Activated T-cell treated with anti-CD3 and anti-CD28 coated beads, Interleukin-2, amount 50 U/mL, for 24 hours (primary cell): Measurements from ENCODE around the gene MYL10.

Experiments
- DNase-seq: peaks from one replicate; pipeline ENCODE4 v3.0.0-alpha.2; 2020
- H3K27ac Mint-ChIP-seq: 2 replicates; pipeline ENCODE4 v1.8.0; 2020; ENCODE audit warnings: mild to moderate bottlenecking, mixed read lengths
- H3K27me3 Mint-ChIP-seq: 2 replicates; pipeline ENCODE4 v1.8.0; 2020; ENCODE audit warnings: mixed read lengths
- H3K36me3 Mint-ChIP-seq: 2 replicates; pipeline ENCODE4 v1.8.0; 2020; ENCODE audit warnings: low read depth, mixed read lengths
- H3K4me1 Mint-ChIP-seq: 2 replicates; pipeline ENCODE4 v1.8.0; 2020; ENCODE audit warnings: low read depth, mixed read lengths
- H3K4me3 Mint-ChIP-seq: 2 replicates; pipeline ENCODE4 v1.8.0; 2020; ENCODE audit warnings: mild to moderate bottlenecking, moderate library complexity, mixed read lengths
- H3K9me3 Mint-ChIP-seq: 2 replicates; pipeline ENCODE4 v1.8.0; 2020; ENCODE audit warnings: mixed read lengths

Gene MYL10

DNA sequence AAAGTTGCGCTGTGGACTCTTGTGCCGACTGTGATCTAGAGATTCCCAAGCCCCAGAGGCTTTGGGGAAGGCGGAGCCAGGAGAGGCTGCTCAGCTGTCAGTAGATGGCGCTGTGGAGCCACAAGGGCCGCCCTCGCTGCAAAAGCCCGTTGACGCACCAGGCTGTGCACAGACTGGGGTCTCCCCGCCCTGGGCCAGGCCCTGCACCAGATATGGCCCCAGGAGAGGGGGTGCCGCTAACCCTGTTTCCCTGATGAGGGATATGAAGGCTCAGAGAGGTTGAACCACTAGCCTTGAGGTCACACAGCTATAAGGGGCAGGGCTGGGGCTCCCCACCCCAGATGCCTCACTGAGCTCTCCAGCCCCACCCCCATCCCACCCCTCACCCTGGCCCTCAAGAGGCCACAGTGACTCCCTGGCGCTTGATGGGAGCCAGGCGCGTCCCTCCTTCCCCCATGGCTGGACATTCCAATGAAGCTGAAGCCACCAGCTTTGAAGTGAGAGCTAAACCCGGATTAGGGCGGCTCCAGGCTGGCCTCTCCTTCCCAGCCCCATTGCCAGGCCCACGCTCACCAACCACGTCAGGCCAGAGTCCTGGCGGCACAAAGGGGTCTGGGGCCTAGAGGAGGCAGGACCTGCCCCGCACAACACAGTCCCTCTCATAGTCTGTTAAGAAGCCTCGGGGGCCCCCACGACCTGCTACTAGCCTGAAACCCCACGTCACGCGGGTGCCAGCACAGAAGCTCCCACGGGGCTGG is 26.4 kb downstream of the MYL10 start:
- H3K27ac Mint-ChIP-seq = no peak overlapping the region
- no peak overlapping the region for H3K4me3 Mint-ChIP-seq
- no peaks in the 10 kb centered on the region for H3K4me1 Mint-ChIP-seq
- no peaks in the 10 kb centered on the region for H3K27me3 Mint-ChIP-seq
- DNase-seq = peak; percentile 81
- no peaks in the 10 kb centered on the region for H3K36me3 Mint-ChIP-seq
- no peaks in the 10 kb centered on the region for H3K9me3 Mint-ChIP-seq

DNA sequence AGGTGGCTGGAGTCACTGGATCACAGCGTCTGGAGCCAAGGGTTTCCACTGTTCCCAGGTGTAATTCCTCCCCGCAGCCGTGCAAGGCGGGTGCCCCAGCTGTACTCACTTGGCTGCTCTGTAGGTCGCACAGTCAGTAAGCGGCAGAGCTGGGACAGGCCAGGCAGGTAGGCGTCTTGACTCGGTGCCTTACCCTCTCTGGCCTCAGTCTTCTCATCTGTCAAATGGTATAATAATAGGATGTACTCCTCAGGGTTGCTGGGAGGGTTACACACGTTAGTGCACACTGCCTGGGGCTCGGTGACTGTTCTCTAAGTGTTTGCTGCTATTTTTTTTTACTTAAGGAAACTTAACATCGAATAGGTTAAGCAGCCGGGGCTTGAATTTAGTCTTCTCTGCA is 27.0 kb downstream of the MYL10 start:
- Mint-ChIP-seq H3K36me3 (no peaks in the 10 kb centered on the region), H3K27me3 (no peaks in the 10 kb centered on the region), H3K9me3 (no peaks in the 10 kb centered on the region), H3K4me1 (no peaks in the 10 kb centered on the region), H3K27ac (no peak overlapping the region), H3K4me3 (no peak overlapping the region)
- DNase-seq = no peak

DNA sequence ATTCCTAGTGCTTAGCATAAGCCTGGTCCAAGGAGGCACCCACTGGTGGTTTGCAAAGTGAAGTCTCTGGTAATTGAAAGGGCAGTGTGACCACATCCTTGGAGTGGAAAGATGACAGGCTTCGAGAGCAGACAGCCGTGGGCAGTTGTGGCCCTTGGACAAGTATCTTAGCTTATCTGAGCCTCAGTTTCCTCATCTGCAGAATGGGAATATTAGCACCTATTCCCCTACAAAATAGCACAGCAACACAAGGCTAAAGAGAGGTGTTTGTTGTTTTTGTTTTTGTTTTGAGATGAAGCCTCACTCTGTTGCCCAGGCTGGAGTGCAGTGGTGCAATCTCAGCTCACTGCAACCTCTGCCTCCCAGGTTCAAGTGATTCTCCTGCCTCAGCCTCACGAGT is 29.3 kb downstream of the MYL10 start:
- H3K27me3 Mint-ChIP-seq = no peaks in the 10 kb centered on the region
- no peak for DNase-seq
- H3K4me3 Mint-ChIP-seq = no peak overlapping the region
- no peaks in the 10 kb centered on the region for H3K36me3 Mint-ChIP-seq
- H3K9me3 Mint-ChIP-seq = no peaks in the 10 kb centered on the region
- H3K4me1 Mint-ChIP-seq = no peaks in the 10 kb centered on the region
- H3K27ac Mint-ChIP-seq = no peak overlapping the region

DNA sequence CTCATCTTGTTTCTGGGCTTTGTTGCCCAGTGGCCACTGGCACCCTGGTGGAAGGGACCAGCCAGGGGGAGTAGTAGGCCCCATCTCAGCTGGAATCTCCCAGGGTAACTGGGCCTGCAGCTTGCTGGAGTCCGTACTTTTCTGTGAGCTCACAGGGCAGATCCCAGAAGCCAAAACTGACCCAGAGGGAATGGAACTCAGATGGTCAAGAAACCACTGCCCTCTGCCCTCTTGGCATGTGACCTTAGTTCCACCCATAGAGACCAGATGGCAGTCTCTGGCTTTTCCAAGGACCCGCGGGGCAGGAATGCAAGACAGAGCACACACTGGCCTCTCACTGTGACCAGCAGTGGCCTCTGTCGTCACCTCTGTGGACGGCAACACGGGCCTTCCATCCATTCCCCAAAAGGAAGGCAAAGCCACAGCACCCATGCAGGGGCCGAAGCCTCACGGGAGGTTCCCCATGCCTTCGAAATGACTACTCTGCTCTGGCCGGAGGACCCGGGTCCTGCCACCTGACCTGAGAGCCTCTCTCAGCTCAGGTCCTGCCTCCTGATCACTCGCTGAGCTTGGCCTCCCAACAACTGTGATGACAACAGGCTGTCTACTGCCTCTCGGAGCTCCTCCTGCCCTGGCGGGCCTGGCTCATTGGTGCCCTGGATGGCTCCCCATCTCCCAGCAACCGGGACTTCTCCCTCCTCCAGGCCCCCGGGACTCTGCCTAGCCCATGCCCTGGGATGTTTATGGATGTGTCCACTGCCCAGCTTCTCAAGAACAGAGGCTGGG is 29.9 kb downstream of the MYL10 start:
- Mint-ChIP-seq H3K27me3 (no peaks in the 10 kb centered on the region), H3K9me3 (no peaks in the 10 kb centered on the region), H3K36me3 (no peaks in the 10 kb centered on the region), H3K4me3 (no peak overlapping the region), H3K4me1 (no peaks in the 10 kb centered on the region), H3K27ac (no peak overlapping the region)
- DNase-seq = no peak

DNA sequence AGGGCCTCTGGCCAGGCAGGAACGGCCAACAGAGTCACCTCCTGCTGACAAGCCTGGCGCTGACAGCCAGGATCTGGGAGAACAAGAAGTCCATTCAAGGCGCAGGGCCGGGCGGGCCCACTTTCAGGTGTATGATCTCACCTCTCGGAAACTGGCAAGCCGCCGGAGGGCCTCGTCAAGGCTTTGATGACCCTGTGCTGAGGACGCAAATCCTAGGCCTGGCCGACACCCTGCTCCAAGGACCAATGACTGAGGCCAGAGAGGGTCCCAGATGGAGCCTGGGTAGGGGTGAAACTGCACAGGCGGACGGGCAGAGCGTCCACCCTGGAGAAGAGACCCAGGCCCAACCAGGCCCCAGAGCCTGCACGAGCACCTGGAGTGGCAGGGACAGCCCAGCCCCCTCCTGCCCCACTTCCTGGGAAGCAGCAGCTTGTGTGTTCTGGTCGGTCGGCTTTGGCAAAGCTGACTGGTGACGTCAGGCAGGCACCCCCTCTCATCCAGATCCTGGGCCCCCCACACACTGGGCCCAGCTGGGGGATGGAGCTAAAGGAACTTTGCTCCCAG is 30.6 kb downstream of the MYL10 start:
- H3K4me3 Mint-ChIP-seq = no peak overlapping the region
- H3K27ac Mint-ChIP-seq = no peak overlapping the region

DNA sequence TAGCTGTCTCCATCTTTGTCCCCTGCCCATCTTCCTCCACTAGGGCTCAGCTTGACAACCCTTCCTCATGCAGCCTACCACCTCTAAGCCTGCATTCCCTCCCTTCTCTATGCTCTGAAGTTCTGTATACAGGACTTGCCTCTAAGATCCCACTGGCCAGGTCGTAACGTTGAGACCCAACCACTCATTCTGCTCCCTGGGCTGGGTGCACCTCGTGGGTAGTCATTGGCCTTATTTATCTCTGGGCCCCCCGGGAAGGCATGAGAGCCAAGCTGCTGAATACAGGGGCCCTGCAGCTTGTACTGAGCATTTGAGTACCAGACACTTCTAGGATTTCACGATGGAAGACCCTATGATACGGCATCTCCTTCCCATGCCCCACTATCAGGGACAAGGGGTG is 31.2 kb downstream of the MYL10 start:
- DNase-seq = no peak
- no peak overlapping the region for H3K4me3 Mint-ChIP-seq
- no peaks in the 10 kb centered on the region for H3K9me3 Mint-ChIP-seq
- no peaks in the 10 kb centered on the region for H3K4me1 Mint-ChIP-seq
- no peaks in the 10 kb centered on the region for H3K36me3 Mint-ChIP-seq
- H3K27ac Mint-ChIP-seq = no peak overlapping the region
- H3K27me3 Mint-ChIP-seq = no peaks in the 10 kb centered on the region

More for the DNA sequence above, 30.6 kb downstream of the MYL10 start:
- no peaks in the 10 kb centered on the region for H3K36me3 Mint-ChIP-seq
- DNase-seq = no peak
- H3K27me3 Mint-ChIP-seq = no peaks in the 10 kb centered on the region
- H3K4me1 Mint-ChIP-seq = no peaks in the 10 kb centered on the region
- no peaks in the 10 kb centered on the region for H3K9me3 Mint-ChIP-seq

DNA sequence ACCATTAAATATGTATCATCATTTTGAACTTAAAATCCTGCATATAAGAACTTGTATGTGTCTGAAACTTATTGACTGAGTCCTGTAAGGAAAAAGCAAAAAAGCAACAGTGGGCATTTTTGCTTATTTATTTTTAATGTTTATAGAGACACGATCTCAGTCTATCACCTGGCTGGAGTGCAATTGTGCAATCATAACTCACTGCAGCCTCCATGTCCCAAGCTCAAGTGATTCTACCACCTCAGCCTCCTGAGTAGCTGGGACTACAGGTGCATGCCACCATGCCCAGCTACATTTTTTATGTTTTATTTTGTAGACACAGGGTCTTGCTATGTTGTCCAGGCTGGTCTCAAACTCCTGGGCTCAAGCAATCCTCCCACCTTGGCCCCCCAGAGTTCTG is 32.2 kb downstream of the MYL10 start:
- Mint-ChIP-seq H3K4me1 (no peaks in the 10 kb centered on the region), H3K36me3 (no peaks in the 10 kb centered on the region), H3K9me3 (no peaks in the 10 kb centered on the region), H3K27ac (no peak overlapping the region), H3K27me3 (no peaks in the 10 kb centered on the region), H3K4me3 (no peak overlapping the region)
- DNase-seq = no peak

DNA sequence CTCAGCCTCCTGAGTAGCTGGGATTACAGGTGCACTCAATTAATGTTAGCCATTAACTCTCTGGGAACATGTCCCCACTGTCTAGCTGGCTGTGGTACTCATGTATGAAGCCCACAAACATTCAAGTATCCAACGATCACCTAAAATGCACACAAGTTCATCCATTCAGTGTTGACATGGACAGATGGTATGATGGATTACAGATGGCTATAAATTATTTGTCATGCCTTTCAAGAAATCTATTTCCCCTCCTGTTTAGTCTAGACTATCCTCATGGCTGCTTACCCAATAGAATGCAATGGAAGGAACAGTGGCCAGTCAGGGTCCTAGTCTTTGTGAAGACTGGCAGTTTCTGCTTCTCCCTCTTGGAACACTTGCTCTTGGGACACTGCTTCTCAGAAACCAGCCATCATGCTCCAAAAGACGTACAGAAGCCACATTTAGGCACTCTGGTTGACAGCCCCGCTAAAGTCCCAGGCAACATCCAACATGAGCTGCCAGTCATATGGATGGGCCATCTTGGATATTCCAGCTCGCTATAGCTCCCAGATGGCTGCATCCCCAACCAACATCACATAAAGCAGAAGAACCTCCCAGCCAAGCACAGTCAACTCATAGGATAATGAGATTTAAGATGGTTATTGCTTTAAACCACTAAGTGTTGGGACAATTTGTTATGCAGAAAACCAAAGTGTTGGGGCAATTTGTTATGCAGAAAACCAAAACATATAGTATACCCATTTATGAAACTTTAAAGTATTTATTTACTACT is 33.1 kb downstream of the MYL10 start:
- Mint-ChIP-seq H3K36me3 (no peaks in the 10 kb centered on the region), H3K27ac (no peak overlapping the region), H3K9me3 (no peaks in the 10 kb centered on the region), H3K4me1 (no peaks in the 10 kb centered on the region), H3K27me3 (no peaks in the 10 kb centered on the region), H3K4me3 (no peak overlapping the region)
- no peak for DNase-seq

DNA sequence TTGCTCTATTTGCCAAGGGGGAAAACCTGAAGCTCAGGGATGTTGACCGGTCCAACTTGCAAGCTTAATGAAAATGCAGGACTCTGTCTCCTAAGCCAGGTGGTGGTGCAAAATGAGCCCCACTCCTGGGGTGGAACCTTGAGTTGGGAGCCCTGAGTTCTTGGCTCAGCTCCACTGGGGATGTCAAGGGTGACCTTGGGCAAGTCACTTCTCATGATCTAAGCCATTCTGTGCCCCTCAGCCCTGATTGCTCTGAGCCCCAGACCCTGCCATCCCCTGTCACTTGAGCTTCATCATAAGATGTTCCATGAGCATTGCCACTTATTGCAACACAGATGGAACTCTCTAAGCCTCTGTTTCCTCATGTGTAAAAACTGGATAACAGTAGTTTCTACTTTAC is 33.9 kb downstream of the MYL10 start:
- Mint-ChIP-seq H3K9me3 (no peaks in the 10 kb centered on the region), H3K27me3 (no peaks in the 10 kb centered on the region), H3K4me3 (no peak overlapping the region), H3K27ac (no peak overlapping the region), H3K4me1 (no peaks in the 10 kb centered on the region), H3K36me3 (no peaks in the 10 kb centered on the region)
- DNase-seq = no peak

DNA sequence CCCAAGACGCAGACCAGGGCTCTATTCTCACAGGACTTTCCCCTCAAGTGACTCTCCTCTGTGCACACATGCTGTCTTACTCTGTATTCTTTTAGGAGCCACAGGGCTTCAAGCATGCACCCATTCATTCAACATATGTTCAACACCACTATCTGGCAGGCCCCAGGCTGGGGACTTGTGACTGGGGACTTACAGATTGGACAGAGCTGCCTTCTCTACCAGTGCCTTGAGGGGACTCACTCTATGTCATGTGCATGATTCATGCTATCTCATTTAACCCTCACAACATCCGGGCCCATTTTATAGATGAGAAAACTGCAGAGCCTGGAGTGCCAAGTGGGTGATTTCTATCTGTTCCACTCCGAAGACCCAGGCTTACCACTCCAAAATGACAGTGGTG is 34.3 kb downstream of the MYL10 start:
- Mint-ChIP-seq H3K4me1 (no peaks in the 10 kb centered on the region), H3K4me3 (no peak overlapping the region), H3K27me3 (no peaks in the 10 kb centered on the region), H3K27ac (no peak overlapping the region), H3K9me3 (no peaks in the 10 kb centered on the region), H3K36me3 (no peaks in the 10 kb centered on the region)
- no peak for DNase-seq

DNA sequence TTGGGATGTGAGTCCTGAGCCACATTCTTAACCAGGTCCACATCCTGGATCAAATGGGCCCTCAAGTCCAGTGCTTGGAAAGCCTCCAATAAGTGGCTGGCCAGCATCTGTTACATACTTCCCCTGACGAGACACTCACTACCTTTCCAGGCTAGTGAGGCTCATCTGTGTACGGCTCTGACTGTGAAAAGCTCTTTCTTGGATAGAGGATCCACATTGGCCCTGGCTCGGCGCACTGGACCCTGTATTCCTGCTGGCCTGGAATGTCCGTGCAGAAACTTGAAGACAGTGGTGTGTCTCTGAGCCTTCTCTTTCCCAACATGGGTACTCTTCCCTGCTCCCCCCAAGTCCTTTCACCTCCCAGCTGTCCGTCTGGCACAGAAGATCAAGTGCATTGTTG is 35.5 kb downstream of the MYL10 start:
- no peak for DNase-seq
- Mint-ChIP-seq H3K27me3 (no peaks in the 10 kb centered on the region), H3K4me1 (no peaks in the 10 kb centered on the region), H3K36me3 (no peaks in the 10 kb centered on the region), H3K9me3 (no peaks in the 10 kb centered on the region), H3K27ac (no peak overlapping the region), H3K4me3 (no peak overlapping the region)

DNA sequence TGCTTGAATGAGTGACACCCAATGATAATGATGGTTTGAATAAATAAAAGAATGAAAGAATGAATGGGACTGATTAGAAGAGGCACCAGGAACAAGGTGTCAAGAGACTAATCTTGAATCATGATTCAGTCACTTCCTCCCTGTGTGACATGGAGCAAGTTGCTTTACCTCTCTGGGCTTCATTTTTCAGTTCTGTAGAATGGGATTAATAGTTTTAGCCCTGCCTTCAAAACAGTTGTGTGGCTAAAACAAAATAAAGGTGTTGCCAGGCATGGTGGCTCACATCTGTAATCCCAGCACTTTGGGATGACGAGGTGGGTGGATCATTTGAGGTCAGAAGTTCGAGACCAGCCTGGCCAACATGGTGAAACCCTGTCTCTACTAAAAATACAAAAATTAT is 37.6 kb downstream of the MYL10 start:
- H3K36me3 Mint-ChIP-seq = no peaks in the 10 kb centered on the region
- H3K4me3 Mint-ChIP-seq = no peak overlapping the region
- H3K4me1 Mint-ChIP-seq = no peaks in the 10 kb centered on the region
- no peak for DNase-seq
- H3K27ac Mint-ChIP-seq = no peak overlapping the region
- no peaks in the 10 kb centered on the region for H3K9me3 Mint-ChIP-seq
- H3K27me3 Mint-ChIP-seq = no peaks in the 10 kb centered on the region

DNA sequence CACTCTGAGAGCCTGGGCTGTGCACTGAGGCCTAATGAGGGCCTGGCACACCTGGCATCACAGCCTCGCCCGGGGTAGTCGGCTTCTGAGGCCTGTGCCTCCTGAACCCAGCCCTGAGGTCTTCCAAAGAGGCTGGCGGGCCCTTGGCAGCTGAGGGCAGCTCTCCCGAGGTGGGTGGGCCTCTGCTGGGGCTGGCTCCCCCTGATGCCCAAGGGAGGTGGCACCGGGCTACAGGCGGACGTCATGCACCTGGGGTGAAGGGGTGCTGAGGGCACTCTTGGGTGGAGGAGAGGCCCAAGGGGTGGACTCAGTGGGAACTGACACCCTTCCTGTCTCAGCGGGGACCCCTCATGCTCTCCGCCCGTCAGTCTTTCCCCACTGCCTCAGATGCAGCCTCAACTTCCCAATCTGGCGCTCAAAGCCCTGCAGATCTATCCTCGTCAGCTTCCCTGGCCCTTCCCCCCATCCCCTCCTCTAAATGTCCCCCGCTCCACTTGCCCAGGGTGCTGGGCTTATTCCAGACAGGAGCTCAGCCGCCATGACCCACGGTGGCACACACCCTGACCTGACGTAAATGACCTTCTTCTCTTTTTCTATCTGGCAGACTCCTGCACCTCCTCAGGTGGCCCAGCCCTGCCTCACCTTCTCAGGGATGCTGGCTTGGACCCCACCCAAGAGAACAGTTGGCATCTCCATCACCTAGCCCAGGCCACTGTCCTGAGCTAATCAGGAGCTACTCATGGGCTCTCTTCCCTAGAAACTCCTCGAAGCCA is 38.2 kb downstream of the MYL10 start:
- DNase-seq = no peak
- Mint-ChIP-seq H3K9me3 (no peaks in the 10 kb centered on the region), H3K36me3 (no peaks in the 10 kb centered on the region), H3K4me1 (no peaks in the 10 kb centered on the region), H3K4me3 (no peak overlapping the region), H3K27ac (no peak overlapping the region), H3K27me3 (no peaks in the 10 kb centered on the region)

DNA sequence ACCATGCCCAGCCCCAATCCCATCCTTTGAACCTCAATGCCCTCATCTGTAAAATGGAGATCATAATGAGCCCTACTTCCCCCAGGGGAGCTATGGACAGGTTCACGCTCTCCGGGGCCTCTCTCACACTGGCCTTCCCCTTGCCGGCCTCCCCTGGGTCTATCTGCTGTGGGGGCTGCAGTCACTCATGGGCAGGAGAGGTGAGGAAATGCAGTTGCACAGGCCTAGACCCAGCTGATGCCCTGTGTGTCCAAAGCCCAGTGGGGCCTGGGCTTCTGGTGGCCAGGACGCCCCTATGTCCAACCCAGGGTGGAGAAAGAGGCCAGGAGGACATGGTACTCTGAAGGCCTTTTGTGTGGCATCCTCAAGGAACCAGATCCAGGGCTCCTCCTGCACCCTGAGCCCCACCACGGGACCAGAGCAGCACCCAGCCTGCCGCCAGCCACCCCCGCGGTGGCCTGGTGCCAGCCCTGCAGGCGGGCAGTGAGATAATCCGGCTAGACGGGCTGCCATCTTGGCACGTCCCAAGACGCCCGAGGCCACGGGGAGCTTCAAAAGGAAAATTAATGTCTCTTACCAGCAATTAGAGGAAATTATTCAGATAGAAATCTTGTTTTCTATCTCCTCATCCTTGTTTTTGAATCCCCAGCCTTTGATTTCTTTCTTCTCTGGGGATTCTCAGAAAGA is 39.0 kb downstream of the MYL10 start:
- Mint-ChIP-seq H3K36me3 (no peaks in the 10 kb centered on the region), H3K27me3 (no peaks in the 10 kb centered on the region), H3K27ac (no peak overlapping the region), H3K4me3 (no peak overlapping the region), H3K4me1 (no peaks in the 10 kb centered on the region), H3K9me3 (no peaks in the 10 kb centered on the region)
- no peak for DNase-seq
